Neural cell (in vitro differentiated cells): ENCODE data around the gene NGEF. TPM values are rescaled to one million over a fixed set of nuclear protein-coding genes. Genes with fewer than 3 reads are reported as not detected.

Experiments
- H2AFZ ChIP-seq: fragments of 200-600, 300-800 bp; sonication (generic), shearing (Covaris generic); 2 replicates; pipeline ENCODE4 v1.6.0; 2014; ENCODE audit warnings: low read depth, mild to moderate bottlenecking, antibody characterized with exemption, low read length, moderate library complexity
- H3F3A ChIP-seq: fragments of 200-600 bp; shearing (Covaris generic); 2 replicates; pipeline ENCODE4 v1.6.1; 2016; ENCODE audit warnings: mild to moderate bottlenecking, moderate library complexity, mixed read lengths, antibody characterized with exemption, low read length; ENCODE audit not compliant: insufficient read depth, poor library complexity, severe bottlenecking
- H3K27ac ChIP-seq: fragments of 200-600, 300-800 bp; sonication (generic), shearing (Covaris generic); 2 replicates; pipeline ENCODE4 v1.5.1; 2014; ENCODE audit warnings: mild to moderate bottlenecking, low read length, moderate library complexity
- H3K27me3 ChIP-seq: fragments of 300-800, 200-600 bp; sonication (generic), shearing (Covaris generic); 2 replicates; pipeline ENCODE4 v1.6.0; 2014; ENCODE audit warnings: mild to moderate bottlenecking, low read depth, low read length, moderate library complexity; ENCODE audit not compliant: insufficient read depth
- H3K36me3 ChIP-seq: fragments of 300-800, 200-600 bp; sonication (generic), shearing (Covaris generic); 2 replicates; pipeline ENCODE4 v1.5.1; 2014; ENCODE audit warnings: mild to moderate bottlenecking, antibody characterized with exemption, low read length, moderate library complexity; ENCODE audit not compliant: insufficient read depth
- H3K4me2 ChIP-seq: fragments of 300-800, 200-600 bp; sonication (generic), shearing (Covaris generic); 2 replicates; pipeline ENCODE4 v1.6.0; 2014; ENCODE audit warnings: mild to moderate bottlenecking, low read length
- H3K4me3 ChIP-seq: fragments of 300-800, 200-600 bp; sonication (generic), shearing (Covaris generic); 2 replicates; pipeline ENCODE4 v1.5.1; 2014; ENCODE audit warnings: mild to moderate bottlenecking, low read length, moderate library complexity
- H3K79me2 ChIP-seq: fragments of 200-600 bp; shearing (Covaris generic); replicated peaks from 2 replicates; pipeline ENCODE4 v1.6.0; 2014; ENCODE audit warnings: mild to moderate bottlenecking, low read length, moderate library complexity; ENCODE audit not compliant: insufficient read depth
- H3K9ac ChIP-seq: fragments of 300-800, 200-600 bp; sonication (generic), shearing (Covaris generic); 2 replicates; pipeline ENCODE4 v1.6.1; 2016; ENCODE audit warnings: mild to moderate bottlenecking, low read length, mixed read lengths
- H3K9me2 ChIP-seq: fragments of 200-600 bp; shearing (Covaris generic); 2 replicates; pipeline ENCODE4 v1.6.1; 2016; ENCODE audit warnings: mild to moderate bottlenecking, low read length, mixed read lengths; ENCODE audit not compliant: insufficient read depth
- H3K9me3 ChIP-seq: fragments of 200-600, 300-800 bp; sonication (generic), shearing (Covaris generic); 2 replicates; pipeline ENCODE4 v1.6.1; 2016; ENCODE audit warnings: mild to moderate bottlenecking, mixed run types, low read length, moderate library complexity, mixed read lengths
- H4K20me1 ChIP-seq: fragments of 200-600 bp; shearing (Covaris generic); 2 replicates; pipeline ENCODE4 v1.6.1; 2016; ENCODE audit warnings: mild to moderate bottlenecking, mixed run types; ENCODE audit not compliant: insufficient read depth
- CTCF ChIP-seq: fragments of 450-650 bp; IDR thresholded peaks from 2 replicates; pipeline ENCODE4 v1.5.1; 2014; ENCODE audit warnings: antibody characterized with exemption, mild to moderate bottlenecking, moderate library complexity; ENCODE audit not compliant: poor library complexity, severe bottlenecking
- EP300 ChIP-seq: fragments of 450-650 bp; conservative IDR thresholded peaks from 2 replicates; pipeline ENCODE4 v1.6.1; 2014; ENCODE audit warnings: antibody characterized with exemption, mild to moderate bottlenecking, moderate library complexity; ENCODE audit not compliant: poor library complexity, severe bottlenecking
- EZH2 ChIP-seq: fragments of 200-600, 300-800 bp; shearing (Covaris generic), sonication (generic); IDR thresholded peaks from 2 replicates; pipeline ENCODE4 v1.6.1; 2014; ENCODE audit warnings: antibody characterized with exemption, low read length, borderline replicate concordance, mild to moderate bottlenecking; ENCODE audit not compliant: insufficient read depth, poor library complexity, severe bottlenecking
- MXI1 ChIP-seq: fragments of 450-650 bp; conservative IDR thresholded peaks from 2 replicates; pipeline ENCODE4 v1.6.1; 2014; ENCODE audit warnings: antibody characterized with exemption, mild to moderate bottlenecking; ENCODE audit not compliant: poor library complexity, severe bottlenecking
- POLR2AphosphoS5 ChIP-seq: IDR thresholded peaks from 2 replicates; pipeline ENCODE4 v1.6.1; 2012
- RAD21 ChIP-seq: fragments of 450-650 bp; conservative IDR thresholded peaks from 2 replicates; pipeline ENCODE4 v1.6.1; 2014; ENCODE audit warnings: antibody characterized with exemption, mild to moderate bottlenecking, moderate library complexity
- REST ChIP-seq: IDR thresholded peaks from 2 replicates; pipeline ENCODE4 v1.6.1; 2012; ENCODE audit warnings: borderline replicate concordance
- SMC3 ChIP-seq: fragments of 450-650 bp; conservative IDR thresholded peaks from 2 replicates; pipeline ENCODE4 v1.6.1; 2014; ENCODE audit warnings: antibody characterized with exemption, mild to moderate bottlenecking, moderate library complexity; ENCODE audit not compliant: poor library complexity
- TAF1 ChIP-seq: IDR thresholded peaks from 2 replicates; pipeline ENCODE4 v1.6.1; 2012; ENCODE audit warnings: low read depth
- polyA plus RNA-seq: library from polyadenylated mRNA; depleted of rRNA; stranded (reverse); fragments of >200 nt; gene quantifications from 2 replicates; pipeline ENCODE4 v1.2.3, GENCODE V29; 2014

Gene NGEF
- polyA plus RNA-seq, 1 donor from 2014 or later = 5.2 TPM

GRCh38 chr2:232891621-232892071, 121.4 kb downstream of the NGEF start:
- Histone ChIP-seq H3K27me3 (no peaks in the 10 kb centered on the region), H3K79me2 (no peaks in the 10 kb centered on the region), H3K27ac (no peak overlapping the region), H3K9ac (no peak overlapping the region), H3K36me3 (no peaks in the 10 kb centered on the region), H3K4me3 (no peak overlapping the region), H2AFZ (no peak overlapping the region), H4K20me1 (no peaks in the 10 kb centered on the region), H3K4me2 (no peak overlapping the region), H3F3A (no peaks in the 10 kb centered on the region), H3K9me2 (no peaks in the 10 kb centered on the region), H3K9me3 (no peaks in the 10 kb centered on the region)
- TF ChIP-seq EZH2 (no peak), MXI1 (no peak), RAD21 (no peak), REST (no peak), CTCF (no peak), SMC3 (no peak), TAF1 (no peak), POLR2AphosphoS5 (no peak), EP300 (no peak)

GRCh38 chr2:232890896-232891601, 122.0 kb downstream of the NGEF start:
- no peaks in the 10 kb centered on the region for H3K27me3 ChIP-seq
- no peaks in the 10 kb centered on the region for H3K79me2 ChIP-seq
- no peak overlapping the region for H3K4me3 ChIP-seq
- no peaks in the 10 kb centered on the region for H3F3A ChIP-seq
- H4K20me1 ChIP-seq = no peaks in the 10 kb centered on the region
- no peaks in the 10 kb centered on the region for H3K36me3 ChIP-seq
- no peaks in the 10 kb centered on the region for H3K9me3 ChIP-seq
- H3K27ac ChIP-seq = no peak overlapping the region
- no peak overlapping the region for H2AFZ ChIP-seq
- no peak overlapping the region for H3K4me2 ChIP-seq
- H3K9me2 ChIP-seq = no peaks in the 10 kb centered on the region
- TF ChIP-seq REST (no peak), CTCF (no peak), EP300 (no peak), SMC3 (no peak), EZH2 (no peak), POLR2AphosphoS5 (no peak), MXI1 (no peak), RAD21 (no peak), TAF1 (no peak)
- no peak overlapping the region for H3K9ac ChIP-seq
